Measurements from ENCODE around the gene DCDC2B.

Gene DCDC2B

GRCh38 chr1:32179193-32179442 lies 29.8 kb upstream of the DCDC2B start:
- DNase-seq (ENCODE audit: low read depth), result no peak
- TF ChIP-seq CTCF (IDR thresholded peaks at IDR 0.05; ENCODE audit: insufficient read depth, low read depth, low read length, missing control alignments), result no peak
- peak overlapping the region; percentile 47 for H3K4me3 ChIP-seq (ENCODE audit: low read length)

GRCh38 chr1:32179443-32180185 lies 29.3 kb upstream of the DCDC2B start, which contains the start of gene TXLNA:
TXLNA (plus strand) TSS chr1:32179675; CDS start chr1:32180346, 671 bp downstream.
- peak; percentile 86 for DNase-seq (ENCODE audit: low read depth)
- no peak for TF ChIP-seq CTCF (IDR thresholded peaks at IDR 0.05; ENCODE audit: insufficient read depth, low read depth, low read length, missing control alignments)
- H3K4me3 ChIP-seq (ENCODE audit: low read length), result peak within 1 kb of the TSS; percentile 47

GRCh38 chr1:32180186-32181060 lies 28.5 kb upstream of the DCDC2B start:
- TF ChIP-seq CTCF (IDR thresholded peaks at IDR 0.05; ENCODE audit: insufficient read depth, low read depth, low read length, missing control alignments), result no peak

GRCh38 chr1:32181065-32181464 lies 27.8 kb upstream of the DCDC2B start:
- no peak for DNase-seq (ENCODE audit: low read depth)
- peak overlapping the region; percentile 47 for H3K4me3 ChIP-seq (ENCODE audit: low read length)
- no peak for TF ChIP-seq CTCF (IDR thresholded peaks at IDR 0.05; ENCODE audit: insufficient read depth, low read depth, low read length, missing control alignments)

More at GRCh38 chr1:32180186-32181060, 28.5 kb upstream of the DCDC2B start:
- H3K4me3 ChIP-seq (ENCODE audit: low read length), result peak overlapping the region; percentile 47
- DNase-seq (ENCODE audit: low read depth), result peak; percentile 46

- TF ChIP-seq CTCF (IDR thresholded peaks at IDR 0.05; ENCODE audit: insufficient read depth, low read depth, low read length, missing control alignments), result no peak
- no peak overlapping the region for H3K4me3 ChIP-seq (ENCODE audit: low read length)
- no peak for DNase-seq (ENCODE audit: low read depth)
Measured at GRCh38 chr1:32181563-32181962, 27.3 kb upstream of the DCDC2B start.

- DNase-seq (ENCODE audit: low read depth), result no peak
- TF ChIP-seq CTCF (IDR thresholded peaks at IDR 0.05; ENCODE audit: insufficient read depth, low read depth, low read length, missing control alignments), result no peak
- no peak overlapping the region for H3K4me3 ChIP-seq (ENCODE audit: low read length)
Measured at GRCh38 chr1:32182060-32182459, 26.8 kb upstream of the DCDC2B start.

Measured in epithelial cell of esophagus (primary cell).